HCT116 (cell line): ENCODE data around the gene TMEM117. TPM values are rescaled to one million over a fixed set of nuclear protein-coding genes. Genes with fewer than 3 reads are reported as not detected.

Experiments
- ATAC-seq: fragments of 200-7000 bp; cut with Tn5 transposase; 2 replicates; pipeline ENCODE4 v1.9.1; 2020; ENCODE audit warnings: mild to moderate bottlenecking, moderate library complexity
- BruUV-seq: library from RNA; stranded (reverse); fragments of 400-500 nt; replicated peaks from 2 replicates; lab custom pipeline; 2021; lab: Mats Ljungman, UMichigan
- CTCF ChIA-PET: fragments of 300-600 bp; sonication (Branson Sonifier 250); formaldehyde crosslinking; loops from one replicate; lab custom pipeline; 2021; ENCODE audit warnings: antibody characterized with exemption; lab: Charles Lee
- POLR2A ChIA-PET: fragments of 300-600, 350-600 bp; sonication (Branson Sonifier 250); formaldehyde crosslinking; loops from one replicate; lab custom pipeline; 2021; ENCODE audit warnings: antibody characterized with exemption; lab: Charles Lee
- RAD21 ChIA-PET, 2 experiments: fragments of 300-600 bp; sonication (Branson Sonifier 250); formaldehyde crosslinking; loops; one replicate each; lab custom pipeline; 2023; ENCODE audit warnings: low total read pairs in 2 of 2; ENCODE audit not compliant: uncharacterized antibody in 2 of 2, unreplicated experiment in 2 of 2, low non-redundant PET in 1 of 2; lab: Charles Lee
- DNase-seq: peaks from one replicate; pipeline ENCODE4 v3.0.0-alpha.2; 2010; ENCODE audit warnings: low read depth, low spot score
- H2AFZ ChIP-seq: fragments of 200-600 bp; shearing (Covaris generic), sonication (generic); 2 replicates; pipeline ENCODE4 v1.6.1; 2017; ENCODE audit warnings: low read depth, mixed run types, mixed read lengths, antibody characterized with exemption, low read length; ENCODE audit not compliant: poor library complexity, severe bottlenecking
- H3K27ac ChIP-seq: 2 replicates; pipeline ENCODE4 v1.5.1; 2012; ENCODE audit warnings: low read depth, low read length
- H3K27me3 ChIP-seq: fragments of 200-600 bp; sonication (generic); 2 replicates; pipeline ENCODE4 v1.6.1; 2016; ENCODE audit warnings: mixed run types, low read length, mixed read lengths; ENCODE audit not compliant: insufficient read depth
- H3K36me3 ChIP-seq, 2 experiments: fragments of 200-500 bp in 1 of 2; fragments of 200-600 bp in 1 of 2; sonication (Bioruptor generic) in 1 of 2; sonication (generic) in 1 of 2; 2 replicates each; pipeline versions ENCODE4 v1.5.1 to v1.6.1; 2014 to 2016; ENCODE audit warnings: low read length in 2 of 2, inconsistent platforms in 1 of 2, mixed read lengths in 1 of 2, mixed run types in 1 of 2; ENCODE audit not compliant: insufficient read depth in 2 of 2, control insufficient read depth in 1 of 2
- H3K4me1 ChIP-seq, 2 experiments: fragments of 200-600 bp in 1 of 2; sonication (generic) in 1 of 2; 2 replicates each; pipeline versions ENCODE4 v1.5.1 to v1.6.1; 2012 to 2017; ENCODE audit warnings: low read length in 2 of 2, inconsistent platforms in 1 of 2, mild to moderate bottlenecking in 1 of 2, mixed read lengths in 1 of 2, mixed run types in 1 of 2, moderate library complexity in 1 of 2; ENCODE audit not compliant: insufficient read depth in 2 of 2, control insufficient read depth in 1 of 2
- H3K4me2 ChIP-seq: fragments of 200-600 bp; sonication (generic); 2 replicates; pipeline ENCODE4 v1.6.1; 2017; ENCODE audit warnings: mixed run types, low read length, mixed read lengths
- H3K4me3 ChIP-seq, 2 experiments: fragments of 200-600 bp in 1 of 2; sonication (generic) in 1 of 2; replicated peaks in 1 of 2; 2 replicates each; pipeline ENCODE4 v1.5.1; 2011 to 2016; ENCODE audit warnings: low read length in 2 of 2, control low read depth in 1 of 2, low read depth in 1 of 2, mild to moderate bottlenecking in 1 of 2, mixed read lengths in 1 of 2, mixed run types in 1 of 2
- H3K79me2 ChIP-seq: fragments of 200-600 bp; sonication (generic); 2 replicates; pipeline ENCODE4 v1.6.1; 2017; ENCODE audit warnings: mild to moderate bottlenecking, mixed run types, low read length, moderate library complexity, mixed read lengths; ENCODE audit not compliant: insufficient read depth
- H3K9ac ChIP-seq: fragments of 200-600 bp; sonication (generic); 2 replicates; pipeline ENCODE4 v1.6.1; 2016; ENCODE audit warnings: low read length, mixed read lengths
- H3K9me2 ChIP-seq: fragments of 200-600 bp; sonication (generic), shearing (Covaris generic); 2 replicates; pipeline ENCODE4 v1.6.1; 2017; ENCODE audit warnings: mixed run types, mild to moderate bottlenecking, moderate library complexity; ENCODE audit not compliant: insufficient read depth
- H3K9me3 ChIP-seq, 2 experiments: fragments of 200-500 bp in 1 of 2; fragments of 200-600 bp in 1 of 2; sonication (Bioruptor generic) in 1 of 2; sonication (generic) in 1 of 2; 2 replicates each; pipeline ENCODE4 v1.6.1; 2014 to 2017; ENCODE audit warnings: low read length in 2 of 2, mixed read lengths in 2 of 2, inconsistent platforms in 1 of 2, low read depth in 1 of 2, mild to moderate bottlenecking in 1 of 2, mixed run types in 1 of 2, moderate library complexity in 1 of 2; ENCODE audit not compliant: control insufficient read depth in 1 of 2, insufficient read depth in 1 of 2
- H4K20me1 ChIP-seq: fragments of 200-600 bp; sonication (generic), shearing (Covaris generic); 2 replicates; pipeline ENCODE4 v1.6.1; 2017; ENCODE audit warnings: mixed run types, mild to moderate bottlenecking, moderate library complexity; ENCODE audit not compliant: insufficient read depth
- CEBPB ChIP-seq: IDR thresholded peaks from 2 replicates; pipeline ENCODE4 v1.6.1; 2012; ENCODE audit warnings: low read depth
- EGR1 ChIP-seq: IDR thresholded peaks from 2 replicates; pipeline ENCODE4 v1.6.1; 2012; ENCODE audit warnings: low read depth
- ELF1 ChIP-seq: IDR thresholded peaks from 2 replicates; pipeline ENCODE4 v1.6.1; 2012; ENCODE audit warnings: low read depth, borderline replicate concordance
- EZH2 ChIP-seq: fragments of 200-600 bp; sonication (generic); IDR thresholded peaks from 2 replicates; pipeline ENCODE4 v1.6.1; 2017; ENCODE audit warnings: antibody characterized with exemption, mixed run types
- EZH2phosphoT487 ChIP-seq: fragments of 200-600 bp; IDR thresholded peaks from 2 replicates; pipeline ENCODE4 v1.6.1; 2018; ENCODE audit warnings: antibody characterized with exemption, borderline replicate concordance
- FOSL1 ChIP-seq: IDR thresholded peaks from 2 replicates; pipeline ENCODE4 v1.6.1; 2012; ENCODE audit warnings: low read depth
- JUND ChIP-seq: IDR thresholded peaks from 2 replicates; pipeline ENCODE4 v1.6.1; 2012
- POLR2A ChIP-seq: IDR thresholded peaks from 2 replicates; pipeline ENCODE4 v1.7.0; 2011; ENCODE audit warnings: borderline replicate concordance; ENCODE audit not compliant: insufficient read depth, insufficient read length; ENCODE audit errors: extremely low read depth
- POLR2AphosphoS5 ChIP-seq: IDR thresholded peaks from 2 replicates; pipeline ENCODE4 v1.6.1; 2011; ENCODE audit warnings: mild to moderate bottlenecking, low read depth, low read length, moderate library complexity
- RAD21 ChIP-seq: IDR thresholded peaks from 2 replicates; pipeline ENCODE4 v1.6.1; 2012; ENCODE audit warnings: low read depth, mild to moderate bottlenecking
- REST ChIP-seq: IDR thresholded peaks from 2 replicates; pipeline ENCODE4 v1.6.1; 2012; ENCODE audit warnings: low read depth
- SIN3A ChIP-seq: IDR thresholded peaks from 2 replicates; pipeline ENCODE4 v1.6.1; 2012; ENCODE audit warnings: low read depth
- SP1 ChIP-seq: IDR thresholded peaks from 2 replicates; pipeline ENCODE4 v1.6.1; 2012; ENCODE audit warnings: low read depth
- TCF7L2 ChIP-seq: IDR thresholded peaks from 2 replicates; pipeline ENCODE4 v1.7.0; 2011; ENCODE audit warnings: borderline replicate concordance, inconsistent platforms; ENCODE audit not compliant: insufficient read depth, insufficient read length; ENCODE audit errors: extremely low read depth
- YY1 ChIP-seq: IDR thresholded peaks from 2 replicates; pipeline ENCODE4 v1.6.1; 2011; ENCODE audit warnings: low read length, low read depth, moderate library complexity, mild to moderate bottlenecking; ENCODE audit not compliant: insufficient replicate concordance; ENCODE audit errors: extremely low read depth
- ZFX ChIP-seq: fragments of 450-650 bp; IDR thresholded peaks from 2 replicates; pipeline ENCODE4 v1.6.1; 2017
- ZNF274 ChIP-seq: fragments of 200-500 bp; sonication (Bioruptor generic); IDR thresholded peaks from 2 replicates; pipeline ENCODE4 v1.6.1; 2014; ENCODE audit warnings: mild to moderate bottlenecking, low read depth, low read length, inconsistent platforms
- intact Hi-C: fragments of 100-400 bp; cut with micrococcal nuclease; formaldehyde crosslinking; loops from 2 replicates; pipeline ENCODE4 v1.10.0; 2022
- total RNA-seq: library from RNA; stranded (reverse); gene quantifications from one replicate; pipeline ENCODE4 v1.2.1, GENCODE V29; 2021; ENCODE audit not compliant: unreplicated experiment
- TF ChIP-seq, protein P1 (sequence below): IDR thresholded peaks from 2 replicates; pipeline ENCODE4 v1.6.1; 2012

Gene TMEM117
- total RNA-seq, 1 experiment from 2014 or later: 3.6 TPM

GRCh38 chr12:44229846-44230245 is 394.0 kb downstream of the TMEM117 start:
- Histone ChIP-seq H4K20me1 (no peaks in the 10 kb centered on the region), H3K27ac (no peak overlapping the region), H3K4me1 (no peaks in the 10 kb centered on the region), H3K79me2 (no peaks in the 10 kb centered on the region), H3K9ac (no peak overlapping the region), H3K4me3 (no peak overlapping the region), H3K36me3 (no peaks in the 10 kb centered on the region), H3K9me3 (no peaks in the 10 kb centered on the region), H3K27me3 (no peaks in the 10 kb centered on the region), H3K9me2 (no peaks in the 10 kb centered on the region), H2AFZ (no peak overlapping the region)
- DNase-seq (no peak), ATAC-seq (no peak)
- CTCF ChIA-PET: no interaction called here
- BruUV-seq: no TSS peak
- RAD21 ChIA-PET: no interaction called here
- POLR2A ChIA-PET: no interaction called here
- intact Hi-C loops: no loop called here
- TF ChIP-seq TCF7L2: no peak
- no peak for TF ChIP-seq REST
- no peak for TF ChIP-seq EZH2phosphoT487
- TF ChIP-seq ZFX: no peak
- TF ChIP-seq FOSL1: no peak
- TF ChIP-seq ZNF274: no peak
- TF ChIP-seq POLR2A: no peak
- TF ChIP-seq ELF1: no peak
- TF ChIP-seq, protein P1, sequence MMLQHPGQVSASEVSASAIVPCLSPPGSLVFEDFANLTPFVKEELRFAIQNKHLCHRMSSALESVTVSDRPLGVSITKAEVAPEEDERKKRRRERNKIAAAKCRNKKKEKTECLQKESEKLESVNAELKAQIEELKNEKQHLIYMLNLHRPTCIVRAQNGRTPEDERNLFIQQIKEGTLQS: no peak
- no peak for TF ChIP-seq SP1
- TF ChIP-seq CEBPB: no peak
- no peak for TF ChIP-seq SIN3A
- no peak for TF ChIP-seq JUND
- no peak for TF ChIP-seq EZH2
- TF ChIP-seq RAD21: no peak
- TF ChIP-seq POLR2AphosphoS5: no peak
- no peak for TF ChIP-seq EGR1
- no peak for TF ChIP-seq YY1
- TF ChIP-seq, all 23 proteins: peak for 0
- no peak overlapping the region for H3K4me2 ChIP-seq
